ENCODE results near the gene ASAP2.

Gene ASAP2

DNA sequence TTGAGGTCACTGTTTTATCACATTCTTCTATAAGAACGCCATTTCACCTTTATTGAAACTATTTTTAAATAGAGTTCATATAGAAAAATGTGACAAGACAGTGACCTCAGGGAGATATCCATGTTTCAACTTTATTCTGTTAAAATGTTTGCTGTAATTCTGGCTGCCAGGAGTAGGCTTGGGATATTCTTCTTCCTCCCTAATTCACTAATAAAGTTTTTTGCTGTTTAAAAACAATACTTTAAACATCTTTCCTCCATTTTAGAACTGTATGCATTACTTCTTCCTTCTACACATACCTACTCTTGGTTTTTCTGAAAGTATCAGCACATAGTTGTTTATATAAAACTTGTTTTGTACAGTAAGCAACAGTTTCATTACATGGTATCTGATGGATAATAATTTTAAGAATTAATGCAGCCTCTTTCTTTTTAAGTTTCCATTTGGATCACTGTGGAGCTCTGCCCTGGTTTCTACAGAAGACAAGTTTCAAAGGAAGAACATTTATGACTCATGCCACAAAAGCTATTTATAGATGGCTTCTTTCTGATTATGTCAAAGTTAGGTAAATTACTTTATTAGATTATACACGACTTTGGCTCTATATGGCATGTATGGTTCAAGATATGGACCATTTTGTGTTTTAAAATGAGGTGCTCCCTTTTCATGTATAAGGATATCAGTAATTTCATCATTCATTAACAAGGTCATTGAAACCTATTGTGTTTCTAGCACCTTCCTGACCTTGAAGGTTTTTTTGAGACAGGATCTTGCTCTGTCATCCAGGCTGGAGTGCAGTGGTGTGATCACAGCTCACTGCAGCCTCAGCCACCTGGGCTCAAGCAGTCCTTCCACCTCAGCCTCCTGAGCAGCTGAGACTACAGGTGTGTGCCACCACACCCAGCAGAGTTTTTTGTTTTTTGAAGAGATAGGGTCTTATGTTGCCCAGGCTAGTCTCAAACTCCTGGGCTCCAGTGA, 224.0 kb downstream of the ASAP2 start:
- no peak for DNase-seq (ENCODE audit: low spot score)
- in situ Hi-C loops (cut with MboI; ENCODE audit: low pct_unique_long_range_greater_than_20kb, low sequenced_read_pairs, unreplicated experiment) = no loop called here
- TF ChIP-seq, protein P1, sequence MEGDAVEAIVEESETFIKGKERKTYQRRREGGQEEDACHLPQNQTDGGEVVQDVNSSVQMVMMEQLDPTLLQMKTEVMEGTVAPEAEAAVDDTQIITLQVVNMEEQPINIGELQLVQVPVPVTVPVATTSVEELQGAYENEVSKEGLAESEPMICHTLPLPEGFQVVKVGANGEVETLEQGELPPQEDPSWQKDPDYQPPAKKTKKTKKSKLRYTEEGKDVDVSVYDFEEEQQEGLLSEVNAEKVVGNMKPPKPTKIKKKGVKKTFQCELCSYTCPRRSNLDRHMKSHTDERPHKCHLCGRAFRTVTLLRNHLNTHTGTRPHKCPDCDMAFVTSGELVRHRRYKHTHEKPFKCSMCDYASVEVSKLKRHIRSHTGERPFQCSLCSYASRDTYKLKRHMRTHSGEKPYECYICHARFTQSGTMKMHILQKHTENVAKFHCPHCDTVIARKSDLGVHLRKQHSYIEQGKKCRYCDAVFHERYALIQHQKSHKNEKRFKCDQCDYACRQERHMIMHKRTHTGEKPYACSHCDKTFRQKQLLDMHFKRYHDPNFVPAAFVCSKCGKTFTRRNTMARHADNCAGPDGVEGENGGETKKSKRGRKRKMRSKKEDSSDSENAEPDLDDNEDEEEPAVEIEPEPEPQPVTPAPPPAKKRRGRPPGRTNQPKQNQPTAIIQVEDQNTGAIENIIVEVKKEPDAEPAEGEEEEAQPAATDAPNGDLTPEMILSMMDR (IDR thresholded peaks at IDR 0.05; ENCODE audit: extremely low read depth, insufficient read depth, missing control alignments) = no peak

DNA sequence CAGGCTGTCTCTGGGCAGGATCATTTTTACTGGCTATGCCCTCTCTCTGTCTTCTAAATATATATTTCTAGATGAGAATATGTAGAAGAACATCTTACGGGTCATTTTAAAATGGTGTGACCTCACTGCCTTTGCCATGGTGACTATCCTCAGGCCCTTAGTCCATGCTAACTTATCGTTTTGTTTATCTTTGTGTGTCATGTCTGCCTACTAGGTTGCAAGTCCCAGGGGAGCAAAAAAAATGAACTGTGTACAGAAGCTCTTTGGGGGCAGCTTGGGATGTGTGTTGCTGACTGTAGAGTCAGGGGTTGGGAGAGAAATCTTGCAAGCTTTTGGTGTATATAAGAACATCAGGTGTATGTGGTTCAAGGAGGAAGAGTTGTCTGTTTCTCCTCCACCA, 227.9 kb downstream of the ASAP2 start:
- DNase-seq (ENCODE audit: low spot score) = no peak
- in situ Hi-C loops (cut with MboI; ENCODE audit: low pct_unique_long_range_greater_than_20kb, low sequenced_read_pairs, unreplicated experiment) = no loop called here
- TF ChIP-seq, protein P1 (IDR thresholded peaks at IDR 0.05; ENCODE audit: extremely low read depth, insufficient read depth, missing control alignments) = no peak

DNA sequence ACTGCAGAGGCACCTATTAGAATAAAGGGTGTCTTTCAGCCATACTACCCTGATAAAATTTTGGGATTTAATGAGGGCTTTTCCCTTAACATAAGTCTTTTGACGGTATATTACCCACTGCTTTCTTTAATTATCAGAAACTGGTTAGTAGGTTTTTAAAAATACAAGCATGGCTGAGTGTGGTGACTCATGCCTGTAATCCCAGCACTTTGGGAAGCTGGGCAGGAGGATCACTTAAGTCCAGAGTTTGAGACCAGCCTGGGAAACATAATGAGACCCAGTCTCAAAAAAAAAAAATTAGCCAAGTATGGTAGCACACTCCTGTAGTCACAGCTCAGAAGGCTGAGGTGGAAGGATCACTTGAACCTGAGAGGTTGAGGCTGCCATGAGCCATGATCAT, 232.9 kb downstream of the ASAP2 start:
- TF ChIP-seq, protein P1 (IDR thresholded peaks at IDR 0.05; ENCODE audit: extremely low read depth, insufficient read depth, missing control alignments) = no peak

DNA sequence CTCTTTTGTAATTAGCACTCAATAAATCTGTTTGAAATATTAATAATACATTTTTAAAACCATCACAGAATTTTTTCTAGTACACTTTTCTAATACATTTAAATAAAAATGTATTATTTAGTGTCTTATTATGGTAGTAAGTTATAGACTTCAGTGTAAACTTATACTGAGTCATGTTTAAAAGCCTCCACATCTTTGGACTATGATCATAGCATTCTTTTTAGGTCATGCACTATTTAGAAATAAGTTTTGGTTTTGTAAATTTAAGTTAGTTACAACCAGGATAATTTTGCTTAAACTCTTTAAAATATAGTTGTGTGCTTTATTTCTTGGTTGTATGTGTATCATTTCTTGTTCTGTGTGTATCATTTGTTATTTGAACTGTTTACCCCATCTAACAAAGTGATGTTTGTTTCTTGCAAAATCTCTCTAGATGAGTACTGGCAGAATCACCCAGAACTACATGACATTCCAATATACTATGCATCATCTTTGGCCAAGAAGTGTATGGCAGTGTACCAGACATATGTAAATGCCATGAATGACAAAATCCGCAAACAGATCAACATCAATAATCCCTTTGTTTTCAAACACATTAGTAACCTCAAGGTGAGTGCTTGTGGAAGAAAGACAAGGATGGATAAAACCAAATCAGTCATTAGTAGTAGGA, 233.6 kb downstream of the ASAP2 start:
- no peak for DNase-seq (ENCODE audit: low spot score)
- in situ Hi-C loops (cut with MboI; ENCODE audit: low pct_unique_long_range_greater_than_20kb, low sequenced_read_pairs, unreplicated experiment) = no loop called here
- TF ChIP-seq, protein P1 (IDR thresholded peaks at IDR 0.05; ENCODE audit: extremely low read depth, insufficient read depth, missing control alignments) = no peak

More for the DNA sequence above, 232.9 kb downstream of the ASAP2 start:
- DNase-seq (ENCODE audit: low spot score) = no peak
- in situ Hi-C loops (cut with MboI; ENCODE audit: low pct_unique_long_range_greater_than_20kb, low sequenced_read_pairs, unreplicated experiment) = no loop called here

DNA sequence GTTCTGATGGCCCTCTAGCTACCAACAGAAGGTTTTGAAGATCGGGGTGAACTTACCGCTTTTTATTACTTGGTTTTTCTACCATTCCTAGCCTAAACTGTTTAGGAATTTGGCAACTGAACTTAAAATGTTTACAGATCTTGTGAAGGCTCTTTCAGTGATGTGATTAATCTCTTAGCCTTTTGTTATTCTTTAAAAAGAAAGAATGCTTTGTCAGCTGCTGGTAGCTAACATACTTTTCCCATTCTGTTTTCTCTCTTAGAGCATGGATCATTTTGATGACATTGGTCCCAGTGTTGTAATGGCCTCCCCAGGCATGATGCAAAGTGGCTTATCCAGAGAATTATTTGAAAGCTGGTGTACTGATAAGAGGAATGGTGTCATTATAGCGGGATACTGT, 234.9 kb downstream of the ASAP2 start:
- in situ Hi-C loops (cut with MboI; ENCODE audit: low pct_unique_long_range_greater_than_20kb, low sequenced_read_pairs, unreplicated experiment) = no loop called here

DNA sequence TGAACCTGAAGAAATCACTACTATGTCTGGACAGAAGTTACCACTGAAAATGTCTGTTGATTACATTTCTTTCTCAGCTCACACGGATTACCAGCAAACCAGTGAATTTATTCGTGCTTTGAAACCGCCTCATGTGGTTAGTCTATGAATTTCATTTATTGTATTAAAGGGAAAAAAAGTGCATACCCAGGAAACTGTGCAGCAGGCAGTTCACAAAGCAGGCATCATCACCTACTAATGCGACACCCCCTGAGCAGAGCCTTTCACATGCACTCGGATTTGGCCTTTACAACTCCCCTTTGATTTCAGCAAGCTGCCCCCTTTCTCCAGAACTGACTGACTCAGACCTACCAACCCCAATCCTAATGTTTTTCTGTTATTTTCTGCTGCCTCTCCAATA, 236.9 kb downstream of the ASAP2 start:
- TF ChIP-seq, protein P1 (IDR thresholded peaks at IDR 0.05; ENCODE audit: extremely low read depth, insufficient read depth, missing control alignments) = no peak
- in situ Hi-C loops (cut with MboI; ENCODE audit: low pct_unique_long_range_greater_than_20kb, low sequenced_read_pairs, unreplicated experiment) = no loop called here
- DNase-seq (ENCODE audit: low spot score) = no peak

More for the DNA sequence above, 234.9 kb downstream of the ASAP2 start:
- no peak for DNase-seq (ENCODE audit: low spot score)
- TF ChIP-seq, protein P1 (IDR thresholded peaks at IDR 0.05; ENCODE audit: extremely low read depth, insufficient read depth, missing control alignments) = no peak

Measured in GM13977 (cell line).